Measurements from ENCODE around the gene MCUB.
"Not testable (repeated sequence)": the region's sequence is repeated elsewhere in the genome, so short reads cannot be mapped to it uniquely, and the experiment has no call there.

The MCUB gene, protein sequence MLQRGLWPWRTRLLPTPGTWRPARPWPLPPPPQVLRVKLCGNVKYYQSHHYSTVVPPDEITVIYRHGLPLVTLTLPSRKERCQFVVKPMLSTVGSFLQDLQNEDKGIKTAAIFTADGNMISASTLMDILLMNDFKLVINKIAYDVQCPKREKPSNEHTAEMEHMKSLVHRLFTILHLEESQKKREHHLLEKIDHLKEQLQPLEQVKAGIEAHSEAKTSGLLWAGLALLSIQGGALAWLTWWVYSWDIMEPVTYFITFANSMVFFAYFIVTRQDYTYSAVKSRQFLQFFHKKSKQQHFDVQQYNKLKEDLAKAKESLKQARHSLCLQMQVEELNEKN

DNA sequence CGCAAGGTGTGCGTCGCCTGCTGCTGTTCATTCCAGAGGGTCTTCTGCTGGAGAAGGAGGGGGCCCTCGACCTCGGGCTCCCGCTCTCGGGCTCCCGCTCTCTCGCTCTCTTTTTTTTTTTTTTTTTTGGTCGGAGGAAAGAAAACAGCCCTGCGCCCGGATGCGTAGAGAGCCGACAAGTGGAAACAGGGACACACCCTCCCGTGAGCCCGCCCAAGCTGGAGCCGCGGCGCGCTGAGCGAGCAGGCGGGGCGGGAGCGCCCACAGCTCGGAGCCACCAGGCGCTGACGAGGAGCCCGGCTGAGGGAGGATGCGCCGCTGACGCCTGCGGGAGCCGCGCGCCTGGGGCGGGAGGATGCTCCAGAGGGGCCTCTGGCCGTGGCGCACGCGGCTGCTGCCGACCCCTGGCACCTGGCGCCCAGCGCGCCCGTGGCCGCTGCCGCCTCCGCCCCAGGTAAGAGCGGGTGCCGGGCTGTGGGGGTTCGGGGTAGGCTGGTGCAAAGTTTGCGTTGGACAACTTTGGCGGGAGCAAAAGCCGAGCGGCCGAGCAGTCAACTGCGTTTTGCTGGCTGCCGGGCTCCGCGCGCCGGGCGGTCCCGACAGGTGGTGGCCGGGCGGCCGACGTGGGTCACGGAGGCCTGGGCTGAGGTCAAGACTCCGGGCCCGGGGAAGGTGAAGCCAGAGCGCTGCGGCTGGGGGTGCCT, at the start of gene MCUB:
Gene MCUB, plus strand, starts transcription at position 264 of the 704 bp plus-strand sequence. Its CDS starts 92 bp downstream, at position 356.
- peak; percentile 86 for DNase-seq

DNA sequence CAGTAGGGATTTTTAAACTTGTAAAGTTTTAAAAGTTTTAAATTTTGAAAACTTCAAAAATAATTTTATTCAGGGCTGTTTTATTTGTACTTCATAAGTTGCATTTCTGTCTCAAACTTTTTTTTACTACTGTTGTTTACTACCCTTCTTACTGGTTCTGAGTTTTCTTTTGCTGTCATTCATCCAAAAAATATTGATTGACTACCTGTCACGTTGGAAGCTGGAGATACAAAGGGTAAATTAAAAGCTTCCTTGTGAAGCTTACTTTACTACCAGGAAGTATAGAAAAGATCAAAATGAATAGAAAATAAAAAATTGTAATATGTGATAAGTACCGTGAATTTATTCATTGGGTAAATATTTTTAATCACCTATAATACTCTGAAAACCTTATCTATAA, 49.4 kb upstream of the MCUB start:
- DNase-seq = no peak

DNA sequence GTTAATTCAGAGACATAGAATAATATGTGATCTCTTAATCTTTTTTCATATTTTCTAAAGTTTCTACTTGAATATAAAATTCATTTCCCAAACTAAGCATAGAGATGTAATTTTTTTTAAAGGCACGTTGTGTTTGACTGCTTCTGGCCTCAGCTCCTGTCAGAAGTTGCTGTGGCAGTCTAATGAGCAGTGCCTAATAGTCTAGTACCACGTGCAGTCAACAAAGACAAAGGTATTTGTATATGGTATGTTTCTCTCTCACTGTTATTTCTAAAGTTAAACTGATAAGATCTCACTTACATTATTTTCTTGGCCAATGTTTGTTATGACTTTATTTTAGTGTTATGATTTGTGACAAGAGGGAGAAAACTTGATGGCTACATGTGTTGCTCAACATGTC, 48.6 kb upstream of the MCUB start:
- DNase-seq = no peak

DNA sequence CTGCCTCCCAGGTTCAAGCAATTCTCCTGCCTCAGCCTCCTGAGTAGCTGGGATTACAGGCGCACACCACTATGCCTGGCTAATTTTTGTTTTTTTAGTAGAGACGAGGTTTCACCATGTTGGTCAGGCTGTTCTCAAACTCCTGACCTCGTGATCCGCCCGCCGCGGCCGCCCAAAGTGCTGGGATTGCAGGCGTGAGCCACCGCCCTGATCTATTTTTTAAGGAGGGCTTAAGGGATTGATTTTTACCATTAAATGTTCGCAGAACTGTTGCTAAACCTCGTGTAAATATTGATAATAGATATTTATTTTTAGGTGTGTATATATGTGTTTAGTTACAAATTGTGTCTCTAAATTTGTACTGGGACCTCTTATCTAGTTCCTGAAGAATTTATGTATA, 46.7 kb upstream of the MCUB start:
- DNase-seq = not testable (repeated sequence)

DNA sequence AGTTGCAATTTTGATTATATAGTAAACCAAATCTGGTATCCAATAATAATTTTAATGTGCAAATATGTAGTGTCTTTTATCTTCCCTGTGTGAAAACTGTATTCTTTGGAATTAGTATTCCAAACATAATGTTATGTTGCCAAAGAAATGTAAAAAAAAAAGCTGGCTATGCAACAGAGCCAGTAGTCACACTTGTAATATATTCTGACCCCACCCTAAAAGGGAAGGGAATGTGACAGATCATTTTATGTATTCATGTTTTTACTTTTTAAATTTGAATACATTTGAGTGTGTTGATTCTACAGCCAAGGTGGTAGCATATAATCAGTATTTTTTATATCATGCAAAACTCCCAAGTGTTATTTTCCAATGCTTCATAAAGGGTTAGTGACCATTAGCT, 27.9 kb upstream of the MCUB start:
- DNase-seq = no peak

DNA sequence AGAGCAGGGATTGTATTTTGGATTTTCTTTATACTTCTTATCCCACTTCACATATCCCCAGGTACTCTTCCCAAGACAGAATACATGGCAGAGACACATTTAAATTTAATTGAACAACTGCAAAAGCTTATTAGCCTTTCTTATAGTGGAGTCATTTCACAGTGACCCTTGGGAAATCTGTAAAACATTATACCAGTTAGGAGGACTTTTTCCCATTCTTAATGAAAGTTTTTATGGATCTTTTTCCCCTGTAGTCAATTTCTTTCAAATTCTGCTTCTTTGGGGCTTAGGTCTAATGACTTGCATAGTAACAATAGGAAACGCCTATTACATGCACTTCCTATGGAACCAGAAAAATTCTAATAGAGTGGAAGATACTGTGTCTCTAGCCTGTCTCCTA, 14.6 kb upstream of the MCUB start:
- no peak for DNase-seq

DNA sequence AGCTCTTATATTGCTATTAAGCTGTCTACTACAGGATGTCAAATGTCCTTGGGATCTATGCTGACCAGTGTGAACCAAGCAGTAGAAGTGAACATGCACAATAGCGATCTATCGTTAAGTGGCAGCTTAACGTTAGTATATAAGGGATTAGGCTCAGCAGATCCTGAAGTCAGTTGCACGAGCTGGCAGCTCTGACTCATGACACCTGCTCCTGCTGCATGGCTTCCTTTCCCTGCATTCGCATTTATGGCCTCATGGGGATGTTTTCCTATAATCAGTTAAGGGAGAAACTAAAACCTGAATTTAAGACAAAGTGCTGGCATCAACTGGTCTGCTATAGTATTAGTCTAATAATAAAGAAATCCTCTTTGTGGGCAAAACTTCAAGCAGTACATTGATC, 12.7 kb upstream of the MCUB start:
- no peak for DNase-seq

DNA sequence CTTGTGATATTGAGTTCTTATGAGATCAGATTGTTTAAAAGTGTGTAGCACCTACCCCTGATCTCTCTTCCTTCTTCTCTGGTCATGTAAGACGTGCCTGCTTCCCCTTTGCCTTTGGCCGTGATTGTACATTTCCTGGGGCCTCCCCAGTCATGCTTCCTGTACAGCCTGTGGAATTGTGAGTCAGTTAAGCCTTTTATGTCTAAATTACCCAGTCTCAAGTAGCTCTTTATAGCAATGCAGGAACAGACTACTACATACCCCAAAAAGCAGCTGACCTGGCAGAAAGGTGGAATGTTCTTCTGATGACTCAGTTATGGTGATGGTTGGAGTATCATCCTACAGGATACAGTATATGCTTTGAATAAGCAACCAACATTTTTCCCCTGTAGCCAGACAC, 11.4 kb upstream of the MCUB start:
- no peak for DNase-seq

DNA sequence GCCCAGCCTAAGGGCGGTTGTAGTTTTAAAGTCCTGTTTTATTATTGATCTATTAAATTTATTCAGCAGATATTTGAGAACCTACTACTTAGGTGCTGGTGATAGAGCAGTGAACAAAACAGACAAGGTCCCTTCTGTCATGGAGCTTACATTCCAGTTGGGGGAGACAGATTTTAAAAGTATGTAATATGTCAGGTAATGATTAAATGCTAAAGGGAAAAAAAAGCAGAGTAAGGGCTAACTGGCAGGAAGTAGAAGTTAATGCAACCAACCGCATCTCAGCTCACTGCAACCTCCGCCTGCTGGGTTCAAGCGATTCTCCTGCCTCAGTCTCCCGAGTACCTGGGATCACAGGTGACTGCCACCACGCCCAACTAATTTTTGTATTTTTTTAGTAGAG, 7.8 kb upstream of the MCUB start:
- no peak for DNase-seq

DNA sequence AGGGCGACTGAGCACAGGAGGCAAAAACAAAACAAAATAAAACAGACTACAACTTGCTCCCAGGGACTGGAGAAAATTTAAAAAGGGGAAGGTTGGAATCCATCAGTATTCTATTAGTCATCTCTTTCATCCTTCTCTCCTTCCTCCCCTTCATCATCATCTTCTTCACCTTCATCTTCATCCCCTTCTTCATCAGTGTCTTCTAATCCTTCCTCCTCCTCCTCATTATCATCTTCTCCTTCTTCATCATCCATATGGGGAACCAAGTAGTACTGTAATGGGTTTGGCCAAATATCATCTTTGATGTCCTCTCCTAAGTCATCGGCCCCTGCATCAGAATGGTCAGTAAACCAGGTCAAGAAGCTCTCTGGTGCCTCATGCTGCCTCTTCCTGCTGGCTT, 6.9 kb upstream of the MCUB start:
- no peak for DNase-seq

DNA sequence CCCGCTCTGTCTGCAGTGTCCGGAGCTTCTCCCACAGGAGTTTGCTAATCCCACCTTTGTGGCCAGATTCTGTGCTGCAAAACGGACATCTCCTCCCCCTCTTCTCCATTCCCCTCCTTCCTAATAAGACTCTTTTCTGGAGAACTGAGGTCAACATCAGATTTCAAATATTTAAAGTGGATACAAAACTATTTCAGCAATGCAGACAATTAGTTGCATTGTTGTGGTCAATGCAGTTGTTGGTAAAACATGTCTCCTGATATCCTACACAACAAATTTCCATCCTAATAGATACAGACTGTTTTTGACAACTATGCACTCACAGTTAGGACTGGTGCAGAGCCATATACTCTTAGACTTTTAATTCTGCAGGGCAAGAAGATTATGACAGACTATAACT, 5.1 kb upstream of the MCUB start:
- no peak for DNase-seq

DNA sequence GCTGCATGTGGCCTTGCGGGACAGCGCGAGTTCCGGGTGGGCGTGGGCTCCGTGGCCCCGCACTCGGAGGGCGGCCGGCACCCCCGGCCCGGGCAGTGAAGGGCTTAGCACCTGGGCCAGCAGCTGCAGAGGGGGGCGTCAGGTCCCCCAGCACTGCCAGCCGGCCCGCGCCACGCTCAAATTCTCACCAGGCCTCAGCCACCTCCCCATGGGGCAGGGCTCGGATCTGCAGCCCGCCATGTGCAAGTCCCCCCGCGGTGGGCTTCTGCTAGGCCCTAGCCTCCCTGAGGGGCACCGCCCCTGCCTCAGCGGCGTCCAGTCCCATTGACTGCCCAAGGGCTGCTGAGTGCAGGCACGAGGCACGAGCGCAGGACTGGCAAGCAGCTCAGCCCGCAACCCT, 2.6 kb upstream of the MCUB start:
- DNase-seq = no peak

DNA sequence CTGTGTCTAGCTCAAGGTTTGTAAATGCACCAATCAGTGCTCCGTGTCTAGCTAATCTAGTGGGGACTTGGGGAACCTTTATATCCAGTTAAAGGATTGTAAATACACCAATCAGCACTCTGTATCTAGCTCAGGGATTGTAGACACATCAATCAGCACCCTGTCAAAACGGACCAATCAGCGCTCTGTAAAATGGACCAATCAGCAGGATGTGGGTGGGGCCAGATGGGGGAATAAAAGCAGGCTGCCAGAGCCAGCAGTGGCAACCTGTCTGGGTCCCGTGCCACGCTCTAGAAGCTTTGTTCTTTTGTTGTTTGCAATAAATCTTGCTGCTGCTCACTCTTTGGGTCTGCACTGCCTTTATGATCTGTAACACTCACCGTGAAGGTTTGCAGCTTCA, 2.0 kb upstream of the MCUB start:
- not testable (repeated sequence) for DNase-seq

DNA sequence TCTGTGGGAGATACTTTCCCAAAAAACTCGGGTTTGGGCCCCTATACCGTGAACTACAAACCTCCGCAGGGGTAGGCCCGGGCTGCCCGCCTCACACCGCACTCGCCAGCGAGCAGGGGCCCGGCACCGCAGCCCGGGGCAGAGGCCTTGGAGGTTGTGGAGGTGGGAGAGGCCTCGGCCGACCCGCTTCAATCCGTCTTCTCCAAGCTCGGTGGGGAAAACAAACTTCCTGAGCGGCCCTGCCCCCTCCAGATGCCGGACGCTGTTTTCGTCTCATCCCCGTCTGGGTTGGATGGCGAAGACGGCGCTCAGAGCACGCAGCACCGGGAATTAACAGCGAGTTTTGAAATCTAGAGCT, 442 bp upstream of the MCUB start:
- DNase-seq = no peak

DNA sequence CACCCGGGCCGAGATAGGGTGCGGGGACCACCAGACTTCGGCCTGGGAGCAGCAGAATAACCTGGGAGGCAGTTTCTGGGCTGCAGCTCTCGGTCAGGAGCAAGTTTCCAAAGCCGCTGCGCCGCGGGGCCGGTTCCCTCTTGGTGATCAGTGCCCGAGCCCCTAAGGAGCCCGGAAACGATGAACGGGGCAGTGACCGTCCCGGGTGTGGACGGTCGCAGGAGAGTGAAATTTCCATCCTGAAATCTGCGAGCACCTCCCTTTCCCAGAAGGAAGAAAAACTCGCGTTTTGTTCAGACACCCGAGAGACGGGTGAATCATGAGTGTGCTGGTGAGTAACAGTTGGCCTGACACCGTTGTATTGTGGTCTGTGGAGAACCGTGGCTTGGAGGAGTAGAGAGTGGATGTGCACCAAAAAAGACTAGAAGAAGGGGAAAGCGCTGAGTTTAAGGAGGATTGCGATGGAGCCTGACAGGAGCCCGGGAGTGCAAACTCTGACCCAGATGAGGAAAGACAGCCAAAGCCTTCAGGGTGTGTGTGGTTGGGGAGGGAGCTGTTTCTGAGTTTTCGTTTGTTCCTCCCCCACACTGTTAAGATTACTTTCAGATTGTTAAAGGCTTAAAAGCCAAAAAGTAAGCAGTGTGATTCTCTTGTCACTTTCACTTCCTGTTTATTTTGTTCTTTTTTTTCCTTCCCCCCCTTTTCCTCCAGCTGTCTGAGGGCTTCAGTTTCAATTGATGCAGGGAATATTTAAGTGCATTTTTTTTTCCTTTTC, 828 bp downstream of the MCUB start:
- DNase-seq = no peak

DNA sequence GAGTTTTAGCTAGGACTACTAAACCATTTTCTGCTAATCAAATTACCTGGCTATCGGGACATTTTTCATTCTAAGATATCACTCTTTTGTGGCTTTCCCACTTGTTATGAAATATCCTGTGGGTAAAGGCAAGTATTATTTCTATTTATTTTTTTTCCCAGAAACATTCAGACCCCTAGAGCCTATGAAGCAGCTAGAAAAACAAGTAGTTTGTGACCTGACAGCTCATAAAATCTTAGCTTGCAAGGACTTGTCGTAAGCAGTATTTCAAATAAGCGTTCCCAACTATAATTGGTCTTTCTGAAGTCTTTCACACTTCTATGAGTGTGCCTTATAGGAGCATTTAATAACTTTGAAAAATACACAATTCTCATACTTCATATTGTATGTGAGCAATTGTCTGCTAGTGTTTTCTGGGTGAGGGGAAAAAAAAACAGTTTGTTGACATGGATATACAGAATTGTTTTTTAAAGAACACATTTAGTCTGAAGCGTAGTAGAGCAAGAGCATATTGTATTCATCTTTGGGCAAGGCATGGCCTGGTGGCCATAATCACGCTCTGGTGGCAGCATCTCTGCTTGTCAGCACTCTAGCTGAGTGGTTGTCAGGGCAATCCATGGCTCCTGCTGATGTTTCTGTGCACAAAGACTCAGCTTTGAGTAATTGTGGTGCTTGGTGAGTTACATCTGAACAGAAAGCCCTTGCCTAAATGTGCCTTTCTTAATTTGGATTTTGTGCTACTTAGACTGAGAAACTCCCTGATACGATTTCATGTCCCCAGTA, 2.6 kb downstream of the MCUB start:
- no peak for DNase-seq

DNA sequence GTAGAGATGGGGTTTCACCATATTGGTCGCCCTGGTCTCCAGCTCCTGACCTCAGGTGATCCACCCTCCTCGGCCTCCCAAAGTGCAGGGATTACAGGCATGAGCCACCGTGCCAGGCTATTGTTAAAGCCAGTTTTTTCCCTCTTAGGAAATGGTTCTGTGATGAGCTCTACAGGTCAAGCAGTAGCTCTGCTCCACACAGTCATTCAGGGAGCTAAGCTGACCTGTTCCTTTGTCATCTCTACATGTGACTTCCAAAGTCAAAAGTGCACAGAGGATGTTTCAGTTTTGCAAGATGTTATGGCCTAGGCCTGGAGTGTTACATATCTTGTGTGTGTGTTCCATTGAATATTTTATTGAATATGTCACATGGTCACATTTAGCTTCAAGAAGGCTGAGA, 11.4 kb downstream of the MCUB start:
- DNase-seq = no peak

DNA sequence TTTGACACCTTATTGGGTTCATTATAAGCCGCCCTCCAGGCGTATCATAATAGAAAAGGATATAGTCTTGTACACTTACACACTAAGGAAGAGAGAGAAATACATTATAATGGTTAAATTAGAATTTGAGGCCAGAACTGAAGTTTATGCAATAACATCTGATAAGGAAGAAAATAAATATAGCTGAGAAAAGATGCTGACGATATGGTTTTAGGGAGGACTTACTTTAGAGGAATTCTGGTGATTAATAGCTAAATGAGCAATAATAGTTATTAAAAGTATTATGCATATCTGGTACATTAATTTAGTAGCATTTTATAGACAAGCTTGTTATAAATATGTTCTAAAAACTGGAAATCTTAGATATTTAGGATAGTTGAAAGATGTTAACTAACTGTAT, 12.1 kb downstream of the MCUB start:
- no peak for DNase-seq

DNA sequence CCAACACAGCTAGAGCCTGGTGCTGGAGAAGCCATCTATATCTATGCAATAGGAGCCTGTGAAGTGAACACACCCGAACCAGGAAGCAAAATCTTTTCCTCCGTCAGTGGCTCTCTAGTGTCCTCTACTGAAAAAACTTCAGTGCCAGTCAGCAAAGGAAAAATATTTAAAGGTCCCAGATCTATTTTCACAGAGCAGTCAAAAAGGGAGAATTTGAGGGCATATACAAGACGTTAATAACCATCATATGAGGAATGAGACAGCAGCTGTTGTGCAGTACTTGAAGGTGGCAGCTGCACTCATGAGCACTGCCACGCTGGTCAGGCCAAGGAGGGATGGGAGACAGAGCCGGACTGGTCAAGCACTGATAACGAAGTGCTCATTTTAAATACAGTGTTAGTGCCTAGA, 14.4 kb downstream of the MCUB start:
- DNase-seq = no peak

DNA sequence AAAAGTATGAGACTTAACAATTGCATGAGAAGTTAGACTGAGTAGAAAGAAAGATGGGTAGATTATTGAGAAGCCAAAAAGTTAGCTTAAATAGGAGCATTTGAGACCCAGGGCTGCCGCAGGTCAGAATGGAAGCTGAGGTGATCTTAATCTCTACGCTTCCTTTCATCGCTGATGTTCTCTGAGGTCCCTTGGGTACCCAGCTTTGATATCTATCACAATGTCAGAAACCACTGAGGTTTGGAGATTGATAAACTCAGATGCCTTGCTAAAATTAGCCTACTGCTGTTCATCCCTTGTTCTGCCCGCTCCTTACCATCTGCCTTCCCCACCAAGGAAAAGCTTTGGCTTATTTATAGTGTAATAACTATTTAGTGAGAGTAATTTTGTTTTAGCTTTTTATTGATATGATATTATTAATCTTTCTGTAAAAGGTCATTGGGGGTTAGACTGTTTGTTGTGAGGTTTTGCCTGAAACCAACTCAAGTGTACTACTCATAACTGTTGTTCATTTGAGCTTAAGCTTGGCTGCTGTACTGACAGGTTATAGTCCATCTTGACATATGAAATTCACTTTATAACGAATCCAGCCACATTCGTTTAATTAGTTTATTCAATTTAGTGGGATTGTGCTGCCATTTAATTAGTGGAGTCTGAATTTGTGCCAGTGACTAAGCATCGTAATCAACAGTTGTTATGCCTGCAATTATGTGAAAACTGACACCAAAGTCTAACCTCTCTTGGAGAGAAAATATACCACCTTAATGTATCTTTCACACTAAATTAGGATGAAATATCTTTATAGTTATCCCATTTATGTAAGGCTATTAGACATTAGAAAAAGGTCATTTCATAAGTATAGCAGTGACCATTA, 15.1 kb downstream of the MCUB start:
- DNase-seq = peak; percentile 50

DNA sequence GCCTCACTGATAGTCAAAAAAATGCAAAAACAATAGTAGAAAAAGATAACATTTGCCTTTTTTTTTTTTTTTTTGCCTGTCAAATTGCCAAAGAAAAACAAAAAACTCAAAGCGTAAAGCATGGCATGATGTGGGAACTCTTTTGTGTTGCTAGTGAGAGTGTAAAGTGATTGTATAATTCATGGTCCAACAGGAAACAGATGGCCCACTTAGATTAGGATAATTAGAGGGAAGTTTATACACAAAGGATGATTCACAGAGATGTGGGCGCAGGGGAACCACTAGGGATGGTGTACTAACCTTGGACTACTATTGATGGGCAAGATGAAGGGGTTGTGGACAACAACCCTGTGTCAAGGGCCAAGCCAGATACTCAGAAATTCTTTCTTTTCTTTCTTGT, 16.4 kb downstream of the MCUB start:
- peak; percentile 52 for DNase-seq

DNA sequence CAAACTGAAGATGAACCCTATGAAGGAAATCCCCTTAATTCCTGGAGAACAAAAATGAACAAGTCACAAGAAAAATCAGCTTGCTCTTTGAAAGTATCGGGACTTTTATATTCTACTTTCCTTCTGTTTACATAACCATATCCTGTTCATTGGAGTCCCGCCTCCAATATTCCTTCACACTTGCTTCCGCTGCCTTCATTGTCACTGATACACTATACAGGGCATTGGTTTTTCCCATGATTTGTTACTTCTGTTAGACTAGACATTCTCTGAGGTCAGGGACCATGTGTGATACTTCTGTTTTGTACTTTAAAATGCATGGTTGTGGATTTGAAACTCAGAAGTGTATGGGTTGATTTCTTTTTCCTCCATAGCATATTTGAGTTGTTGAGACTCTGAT, 18.8 kb downstream of the MCUB start:
- DNase-seq = no peak

Measured in NCI-H1436 (cell line).